ENCODE measurements around the gene CNDP2. TPM values are rescaled to one million over a fixed set of nuclear protein-coding genes. Genes with fewer than 3 reads are reported as not detected.

Gene CNDP2
- total RNA-seq, 2 experiments from 2014 or later, result 121 to 136 TPM

DNA sequence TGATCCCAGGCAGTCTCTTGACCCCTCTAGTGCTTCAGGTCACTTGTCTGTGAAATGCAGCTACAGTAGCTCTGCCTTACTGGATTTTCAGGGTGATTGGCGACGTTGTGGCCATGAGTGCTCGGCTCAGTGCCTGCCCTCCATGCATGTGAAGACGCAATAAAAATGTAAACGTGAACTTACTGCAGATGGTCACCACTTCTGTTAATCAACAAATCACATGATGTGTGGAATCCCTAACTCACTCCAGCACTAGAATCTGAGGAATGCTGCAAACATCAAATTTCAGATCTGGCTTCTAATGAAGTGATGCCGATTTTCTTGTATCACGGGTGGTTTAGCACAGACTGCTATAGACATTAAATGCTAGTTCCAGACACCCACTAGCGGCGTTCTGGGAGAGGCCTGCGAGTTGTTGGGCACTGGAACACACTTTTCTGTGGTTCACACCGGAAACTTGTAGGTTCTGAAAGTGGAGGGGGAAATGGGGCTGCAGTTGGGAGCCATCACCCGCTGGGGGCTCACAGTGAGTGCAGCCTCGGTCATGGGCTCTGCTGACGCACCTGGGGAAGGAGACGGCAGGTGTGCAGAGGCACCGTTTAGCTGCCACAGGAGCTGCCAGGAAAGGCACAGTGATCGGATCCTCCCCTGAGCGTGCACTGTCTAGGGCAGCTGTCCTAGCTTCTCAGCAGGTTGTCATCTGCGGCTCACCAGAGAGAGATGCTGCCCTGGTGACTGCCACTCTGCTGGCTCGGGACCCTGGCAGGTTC is 44.7 kb downstream of the CNDP2 start:
- H3K4me1 Mint-ChIP-seq (ENCODE audit: low read depth), result no peaks in the 10 kb centered on the region
- CTCF ChIA-PET, result no interaction called here
- no peak for DNase-seq
- intact Hi-C loops (cut with micrococcal nuclease), result no loop called here
- H3K27me3 Mint-ChIP-seq, result no peaks in the 10 kb centered on the region
- TF ChIP-seq, protein P1, sequence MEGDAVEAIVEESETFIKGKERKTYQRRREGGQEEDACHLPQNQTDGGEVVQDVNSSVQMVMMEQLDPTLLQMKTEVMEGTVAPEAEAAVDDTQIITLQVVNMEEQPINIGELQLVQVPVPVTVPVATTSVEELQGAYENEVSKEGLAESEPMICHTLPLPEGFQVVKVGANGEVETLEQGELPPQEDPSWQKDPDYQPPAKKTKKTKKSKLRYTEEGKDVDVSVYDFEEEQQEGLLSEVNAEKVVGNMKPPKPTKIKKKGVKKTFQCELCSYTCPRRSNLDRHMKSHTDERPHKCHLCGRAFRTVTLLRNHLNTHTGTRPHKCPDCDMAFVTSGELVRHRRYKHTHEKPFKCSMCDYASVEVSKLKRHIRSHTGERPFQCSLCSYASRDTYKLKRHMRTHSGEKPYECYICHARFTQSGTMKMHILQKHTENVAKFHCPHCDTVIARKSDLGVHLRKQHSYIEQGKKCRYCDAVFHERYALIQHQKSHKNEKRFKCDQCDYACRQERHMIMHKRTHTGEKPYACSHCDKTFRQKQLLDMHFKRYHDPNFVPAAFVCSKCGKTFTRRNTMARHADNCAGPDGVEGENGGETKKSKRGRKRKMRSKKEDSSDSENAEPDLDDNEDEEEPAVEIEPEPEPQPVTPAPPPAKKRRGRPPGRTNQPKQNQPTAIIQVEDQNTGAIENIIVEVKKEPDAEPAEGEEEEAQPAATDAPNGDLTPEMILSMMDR (IDR thresholded peaks at IDR 0.05), result no peak
- H3K9me3 Mint-ChIP-seq, result no peaks in the 10 kb centered on the region
- no peak overlapping the region for H3K27ac Mint-ChIP-seq
- H3K36me3 Mint-ChIP-seq (ENCODE audit: low read depth), result no peaks in the 10 kb centered on the region
- peak; percentile 24 for ATAC-seq
- POLR2A ChIA-PET, result no interaction called here
- no peak overlapping the region for H3K4me3 Mint-ChIP-seq

DNA sequence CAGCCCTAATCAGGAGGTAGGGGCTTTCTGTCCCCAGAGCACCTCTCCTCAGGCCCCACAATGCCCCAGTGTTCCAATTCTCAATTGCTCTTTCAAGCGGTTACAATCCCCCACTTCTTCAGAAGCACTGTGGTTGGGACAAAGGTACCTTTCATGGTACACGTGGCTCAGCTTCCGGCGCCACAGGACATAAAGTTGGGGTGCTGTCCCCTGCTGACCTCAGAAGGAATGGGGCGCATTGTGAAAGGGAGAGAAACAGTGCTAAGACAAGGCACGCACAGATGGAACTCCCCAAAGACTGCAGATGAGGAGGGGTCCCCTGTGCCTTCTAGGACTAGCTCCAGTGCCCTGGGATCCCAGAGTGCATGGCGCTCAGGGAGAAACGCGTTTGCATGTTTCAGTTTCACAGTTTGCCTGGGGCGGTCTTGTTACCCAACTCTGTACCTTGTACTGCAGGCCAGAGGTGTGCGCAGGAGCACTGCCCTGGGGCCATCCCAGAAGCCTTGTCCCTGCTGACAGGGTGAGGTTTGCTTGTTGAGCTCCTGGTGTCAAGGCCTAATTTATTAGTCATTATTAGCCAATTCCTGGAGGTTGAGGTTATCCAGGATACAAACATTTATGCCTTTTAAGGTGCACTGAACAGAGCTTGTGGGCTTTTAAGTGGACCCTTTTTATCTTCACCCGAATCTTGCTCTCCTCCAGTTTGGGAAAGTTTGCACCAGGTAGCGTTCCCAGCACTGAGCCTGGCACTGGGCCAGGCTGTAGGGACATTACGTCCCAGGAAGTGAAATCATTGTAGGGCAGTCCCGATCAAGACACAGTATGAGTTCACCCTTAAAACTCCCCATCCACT is 45.8 kb downstream of the CNDP2 start:
- Mint-ChIP-seq H3K27me3 (no peaks in the 10 kb centered on the region), H3K4me1 (ENCODE audit: low read depth) (no peaks in the 10 kb centered on the region), H3K4me3 (no peak overlapping the region), H3K36me3 (ENCODE audit: low read depth) (no peaks in the 10 kb centered on the region), H3K9me3 (no peaks in the 10 kb centered on the region), H3K27ac (no peak overlapping the region)
- ATAC-seq (no peak), DNase-seq (no peak)
- POLR2A ChIA-PET, result no interaction called here
- TF ChIP-seq, protein P1 (IDR thresholded peaks at IDR 0.05), result no peak
- CTCF ChIA-PET, result interaction anchor here (1.2 to 1.4 kb wide), 2 partner anchors 10 to 11 kb away, joined by 3 to 4 read pairs; no protein-coding TSS in a partner anchor
- intact Hi-C loops (cut with micrococcal nuclease), result no loop called here

DNA sequence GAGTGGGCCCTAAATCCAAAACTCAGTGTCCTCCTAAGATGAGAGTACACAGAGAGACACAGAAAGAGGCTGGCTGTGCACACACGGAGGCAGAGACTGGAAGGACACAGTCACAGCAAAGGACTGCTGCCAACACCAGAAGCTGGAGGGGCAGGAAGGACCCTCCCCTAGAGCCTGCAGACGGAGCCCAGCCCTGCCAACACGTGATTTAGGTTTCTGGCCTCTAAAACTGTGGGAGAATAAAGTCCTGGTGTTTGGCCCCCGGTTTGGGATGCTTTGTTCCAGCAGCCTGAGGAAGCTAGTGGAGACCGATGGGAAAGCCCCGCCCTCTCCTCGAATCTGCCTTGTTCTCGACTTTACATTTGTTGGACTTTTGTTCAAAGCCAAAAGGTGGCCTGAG is 48.7 kb downstream of the CNDP2 start:
- H3K9me3 Mint-ChIP-seq, result peaks cover 14% of the 10 kb centered on the region
- DNase-seq (no peak), ATAC-seq (no peak)
- no peak overlapping the region for H3K4me3 Mint-ChIP-seq
- POLR2A ChIA-PET, result no interaction called here
- CTCF ChIA-PET, result no interaction called here
- H3K36me3 Mint-ChIP-seq (ENCODE audit: low read depth), result no peaks in the 10 kb centered on the region
- intact Hi-C loops (cut with micrococcal nuclease), result no loop called here
- no peak overlapping the region for H3K27ac Mint-ChIP-seq
- H3K27me3 Mint-ChIP-seq, result no peaks in the 10 kb centered on the region
- TF ChIP-seq, protein P1 (IDR thresholded peaks at IDR 0.05), result no peak
- no peaks in the 10 kb centered on the region for H3K4me1 Mint-ChIP-seq (ENCODE audit: low read depth)

DNA sequence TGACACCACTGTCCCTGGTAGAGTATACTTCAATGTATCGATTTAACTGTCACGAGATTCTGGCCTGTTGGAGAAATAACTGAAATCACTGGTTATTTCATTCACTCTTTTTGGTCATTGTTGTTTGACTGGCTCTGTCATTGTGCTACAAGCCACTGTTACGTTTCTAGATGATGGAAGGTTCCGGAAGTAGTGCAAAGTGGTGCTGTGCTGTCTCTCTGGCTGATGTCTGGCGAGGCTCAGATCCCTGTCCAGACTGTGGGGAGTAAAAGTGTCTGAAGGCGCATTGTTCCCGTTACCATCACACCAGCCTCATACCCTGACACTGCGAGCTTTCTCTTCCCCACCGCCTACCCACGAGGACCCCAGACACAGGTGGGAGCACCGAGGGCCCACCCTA is 49.8 kb downstream of the CNDP2 start:
- Mint-ChIP-seq H3K27me3 (no peaks in the 10 kb centered on the region), H3K27ac (no peak overlapping the region), H3K4me1 (ENCODE audit: low read depth) (no peaks in the 10 kb centered on the region), H3K9me3 (peaks cover 14% of the 10 kb centered on the region), H3K4me3 (no peak overlapping the region), H3K36me3 (ENCODE audit: low read depth) (no peaks in the 10 kb centered on the region)
- ATAC-seq, result no peak
- intact Hi-C loops (cut with micrococcal nuclease), result no loop called here
- POLR2A ChIA-PET, result no interaction called here
- TF ChIP-seq, protein P1 (IDR thresholded peaks at IDR 0.05), result no peak
- no peak for DNase-seq
- CTCF ChIA-PET, result no interaction called here

All from activated CD8-positive, alpha-beta T cell treated with anti-CD3 and anti-CD28 coated beads for 36 hours (primary cell).